Type B pancreatic cell (in vitro differentiated cells): Measurements from ENCODE around the gene KAT8. TPM values are rescaled to one million over a fixed set of nuclear protein-coding genes. Genes with fewer than 3 reads are reported as not detected.
"Not testable (repeated sequence)": the region's sequence is repeated elsewhere in the genome, so short reads cannot be mapped to it uniquely, and the experiment has no call there.

Experiments used
- DNase-seq: peaks from one replicate; pipeline ENCODE4 v3.0.0; 2021; ENCODE audit warnings: mixed read lengths; ENCODE audit not compliant: unreplicated experiment; ENCODE audit errors: extremely low spot score
- H3K27ac Mint-ChIP-seq: 2 replicates; pipeline ENCODE4 v1.8.0; 2021; ENCODE audit warnings: mild to moderate bottlenecking, mixed read lengths
- H3K27me3 Mint-ChIP-seq: 2 replicates; pipeline ENCODE4 v1.8.0; 2021; ENCODE audit warnings: mixed read lengths
- H3K36me3 Mint-ChIP-seq: 2 replicates; pipeline ENCODE4 v1.8.0; 2021; ENCODE audit warnings: mixed read lengths
- H3K4me1 Mint-ChIP-seq: one replicate; pipeline ENCODE4 v1.8.0; 2021; ENCODE audit warnings: mixed read lengths; ENCODE audit not compliant: unreplicated experiment
- H3K4me3 Mint-ChIP-seq: 2 replicates; pipeline ENCODE4 v1.8.0; 2021; ENCODE audit warnings: mild to moderate bottlenecking, mixed read lengths
- H3K9me3 Mint-ChIP-seq: 2 replicates; pipeline ENCODE4 v1.8.0; 2021; ENCODE audit warnings: mixed read lengths
- CTCF ChIP-seq: fragments of 200-600 bp; sonication (generic); conservative IDR thresholded peaks from 2 replicates; pipeline ENCODE4 v1.5.0; 2021; ENCODE audit warnings: antibody characterized with exemption, mild to moderate bottlenecking
- total RNA-seq: library from RNA; stranded (reverse); gene quantifications from 2 replicates; pipeline ENCODE4 v1.2.1, GENCODE V29; 2021; ENCODE audit warnings: low replicate concordance

KAT8 gene
- total RNA-seq, 1 donor from 2014 or later = 70.3 TPM

DNA sequence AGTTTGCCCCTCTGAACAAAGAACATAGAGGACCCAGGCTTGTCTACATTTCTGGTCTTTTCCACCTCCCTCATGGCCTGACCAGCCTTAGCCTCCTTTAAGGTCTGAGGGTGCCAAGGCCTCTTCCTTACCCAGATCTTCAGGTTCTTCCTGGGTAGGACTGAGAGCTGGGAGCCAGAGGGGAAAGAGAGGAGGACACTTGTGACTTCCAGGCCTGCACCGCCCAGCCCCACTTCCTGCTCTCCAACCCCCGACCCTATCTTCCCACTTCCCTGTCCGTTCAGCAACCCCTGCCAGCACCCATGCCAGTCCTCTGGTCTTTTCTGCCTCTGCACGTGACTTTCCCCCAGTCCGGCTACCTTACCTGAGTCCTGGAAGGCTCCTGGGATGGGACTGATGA lies 31.9 kb downstream of the KAT8 start:
- no peaks in the 10 kb centered on the region for H3K9me3 Mint-ChIP-seq
- H3K4me1 Mint-ChIP-seq = no peaks in the 10 kb centered on the region
- no peaks in the 10 kb centered on the region for H3K36me3 Mint-ChIP-seq
- H3K4me3 Mint-ChIP-seq = no peak overlapping the region
- no peak overlapping the region for H3K27ac Mint-ChIP-seq
- H3K27me3 Mint-ChIP-seq = peaks cover 37% of the 10 kb centered on the region
- DNase-seq = no peak
- TF ChIP-seq CTCF = no peak

DNA sequence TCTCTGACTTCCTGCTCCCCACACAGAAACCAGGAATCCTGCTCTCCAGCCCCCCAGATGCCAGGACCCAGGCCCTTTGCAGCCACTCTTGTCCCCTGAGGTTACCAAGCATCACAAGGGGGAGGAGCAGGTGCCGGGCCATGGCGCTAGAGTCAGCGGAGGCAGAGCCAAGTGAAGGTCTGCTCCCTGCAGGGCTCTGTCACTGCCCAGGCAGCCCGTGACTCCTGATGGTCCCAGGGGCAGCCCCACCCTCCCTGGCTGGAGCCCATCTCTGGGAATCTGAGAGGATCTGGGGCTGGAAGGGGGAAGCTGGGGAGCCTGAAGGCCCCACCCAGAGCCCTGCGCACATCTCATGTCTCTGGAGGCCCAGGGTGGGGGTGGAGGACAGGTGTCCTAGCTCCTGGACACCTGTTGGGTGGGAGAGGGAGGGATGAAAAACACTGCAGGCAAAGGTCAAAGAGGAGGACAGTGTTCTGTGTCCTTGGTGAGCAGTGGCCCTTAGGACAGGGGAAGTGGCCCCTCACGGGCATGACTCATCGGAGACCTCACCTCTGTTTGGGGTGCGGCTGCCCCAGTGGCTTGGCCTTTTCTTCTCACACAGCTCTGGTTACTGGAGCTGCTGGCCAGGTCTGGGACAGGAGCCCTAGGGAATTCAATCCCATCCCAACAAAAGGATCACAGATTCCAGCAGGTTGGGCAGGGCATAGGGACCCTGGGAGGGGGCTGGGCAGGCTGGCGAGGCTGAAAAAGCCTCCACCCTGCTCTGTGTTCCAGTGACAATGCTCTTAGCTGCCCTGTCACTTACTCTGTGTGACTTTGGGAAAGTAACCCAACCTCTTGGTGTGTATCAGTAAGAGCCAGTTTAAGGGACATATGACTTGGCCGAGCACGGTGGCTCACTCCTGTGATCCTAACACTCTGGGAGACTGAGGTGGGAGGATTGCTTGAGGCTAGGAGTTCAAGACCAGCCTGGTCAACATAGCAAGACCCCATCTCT lies 32.7 kb downstream of the KAT8 start, which contains the start of gene PRSS36:
Gene PRSS36, minus strand, starts transcription at position 173 of the 997 bp plus-strand sequence. Its CDS starts 31 bp downstream, at position 142.
- peaks cover 40% of the 10 kb centered on the region for H3K27me3 Mint-ChIP-seq

DNA sequence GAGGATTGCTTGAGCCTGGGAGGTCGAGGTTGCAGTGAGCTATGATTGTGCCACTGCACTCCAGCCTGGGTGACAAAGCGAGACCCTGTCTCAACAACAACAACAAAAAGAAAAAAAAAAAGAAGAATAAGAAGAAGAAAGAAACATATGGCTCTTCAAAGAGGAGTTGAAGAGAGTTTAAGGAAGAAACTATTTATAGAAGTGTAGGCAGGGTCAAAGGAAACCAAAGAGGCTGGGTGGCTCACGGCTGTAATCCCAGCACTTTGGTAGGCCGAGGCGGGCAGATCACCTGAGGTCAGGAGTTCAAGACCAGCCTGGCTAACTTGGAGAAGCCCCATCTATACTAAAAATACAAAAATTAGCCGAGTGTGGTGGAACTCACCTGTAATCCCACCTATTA lies 33.5 kb downstream of the KAT8 start:
- H3K9me3 Mint-ChIP-seq, H3K36me3 Mint-ChIP-seq, H3K4me1 Mint-ChIP-seq: not testable (repeated sequence)

More for the DNA sequence above, 32.7 kb downstream of the KAT8 start, which contains the start of gene PRSS36:
- H3K4me3 Mint-ChIP-seq = no peak within 1 kb of the TSS
- DNase-seq = no peak
- H3K36me3 Mint-ChIP-seq = no peaks in the 10 kb centered on the region
- no peaks in the 10 kb centered on the region for H3K9me3 Mint-ChIP-seq
- no peaks in the 10 kb centered on the region for H3K4me1 Mint-ChIP-seq
- no peak within 1 kb of the TSS for H3K27ac Mint-ChIP-seq
- TF ChIP-seq CTCF = no peak

GRCh38 chr16:31157136-31157535 lies 39.7 kb downstream of the KAT8 start:
- H3K4me1 Mint-ChIP-seq = no peaks in the 10 kb centered on the region
- H3K27ac Mint-ChIP-seq = peak overlapping the region; percentile 36
- DNase-seq = no peak
- peaks cover 17% of the 10 kb centered on the region for H3K27me3 Mint-ChIP-seq
- H3K36me3 Mint-ChIP-seq = no peaks in the 10 kb centered on the region
- no peaks in the 10 kb centered on the region for H3K9me3 Mint-ChIP-seq
- TF ChIP-seq CTCF = no peak
- H3K4me3 Mint-ChIP-seq = no peak overlapping the region

More for the DNA sequence above, 33.5 kb downstream of the KAT8 start:
- not testable (repeated sequence) for DNase-seq, H3K27ac Mint-ChIP-seq, H3K4me3 Mint-ChIP-seq
- peaks cover 38% of the 10 kb centered on the region for H3K27me3 Mint-ChIP-seq

GRCh38 chr16:31167315-31167714 lies 49.9 kb downstream of the KAT8 start:
- H3K27me3 Mint-ChIP-seq = no peaks in the 10 kb centered on the region
- no peak for DNase-seq
- H3K27ac Mint-ChIP-seq = no peak overlapping the region
- no peaks in the 10 kb centered on the region for H3K9me3 Mint-ChIP-seq
- peaks cover 5% of the 10 kb centered on the region for H3K4me1 Mint-ChIP-seq
- TF ChIP-seq CTCF = no peak
- no peaks in the 10 kb centered on the region for H3K36me3 Mint-ChIP-seq
- H3K4me3 Mint-ChIP-seq = no peak overlapping the region

DNA sequence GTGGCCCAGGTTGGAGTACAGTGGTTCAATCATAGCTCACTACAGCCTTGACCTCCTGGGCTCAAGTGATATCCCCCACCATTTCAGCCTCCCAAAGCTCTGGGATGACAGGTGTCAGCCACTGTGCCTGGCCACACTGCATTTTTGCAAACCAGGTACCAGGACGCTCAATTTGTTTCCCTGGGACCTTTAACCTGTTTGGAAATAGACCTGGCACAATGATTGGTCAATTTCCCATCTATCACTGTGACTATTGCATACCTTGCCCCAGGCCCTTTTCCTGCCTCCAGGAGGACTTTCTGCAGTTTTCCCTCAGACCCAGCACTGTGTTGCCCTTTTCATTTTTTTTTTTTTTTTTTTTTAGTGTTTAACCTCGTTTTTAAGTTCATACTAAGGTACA lies 51.4 kb downstream of the KAT8 start:
- no peak for TF ChIP-seq CTCF
- H3K27me3 Mint-ChIP-seq = no peaks in the 10 kb centered on the region
- H3K4me1 Mint-ChIP-seq = peaks cover 5% of the 10 kb centered on the region
- H3K9me3 Mint-ChIP-seq = no peaks in the 10 kb centered on the region
- DNase-seq = no peak
- no peak overlapping the region for H3K4me3 Mint-ChIP-seq
- no peaks in the 10 kb centered on the region for H3K36me3 Mint-ChIP-seq
- H3K27ac Mint-ChIP-seq = no peak overlapping the region

GRCh38 chr16:31170048-31170447 lies 52.6 kb downstream of the KAT8 start:
- not testable (repeated sequence) for H3K36me3 Mint-ChIP-seq, H3K4me3 Mint-ChIP-seq, H3K4me1 Mint-ChIP-seq, H3K27me3 Mint-ChIP-seq, H3K9me3 Mint-ChIP-seq, DNase-seq
- peak overlapping the region; percentile 9 for H3K27ac Mint-ChIP-seq
